GM18526 (cell line): ENCODE measurements around the gene STIM2.
A peak's percentile ranks its signal among the peaks of the same experiment; 100 is the strongest.

Source experiments
- POLR2A ChIP-seq: IDR thresholded peaks from 3 replicates; pipeline ENCODE4 v1.6.1; 2011; ENCODE audit not compliant: insufficient read length; ENCODE audit errors: extremely low read depth

Gene STIM2

DNA sequence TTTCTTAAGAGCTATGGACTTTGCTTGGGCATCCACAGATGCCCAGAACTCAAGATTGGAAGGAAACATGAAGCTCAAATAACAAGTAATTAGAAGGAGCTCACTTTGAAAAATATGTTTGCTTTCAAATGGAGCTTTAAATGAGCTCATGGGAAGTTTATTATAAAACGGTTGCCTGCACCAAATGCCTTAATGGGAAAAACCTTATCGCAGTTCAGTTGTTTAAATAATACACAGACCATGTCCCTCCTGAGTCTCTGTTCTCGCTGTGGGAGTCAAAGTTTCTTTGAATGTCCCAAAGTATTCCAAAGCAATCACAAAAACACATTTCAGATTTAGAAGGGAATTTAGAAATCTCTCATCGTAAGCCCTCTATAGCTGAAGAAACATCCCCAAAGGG lies 31.6 kb upstream of the STIM2 start:
- no peak for TF ChIP-seq POLR2A

DNA sequence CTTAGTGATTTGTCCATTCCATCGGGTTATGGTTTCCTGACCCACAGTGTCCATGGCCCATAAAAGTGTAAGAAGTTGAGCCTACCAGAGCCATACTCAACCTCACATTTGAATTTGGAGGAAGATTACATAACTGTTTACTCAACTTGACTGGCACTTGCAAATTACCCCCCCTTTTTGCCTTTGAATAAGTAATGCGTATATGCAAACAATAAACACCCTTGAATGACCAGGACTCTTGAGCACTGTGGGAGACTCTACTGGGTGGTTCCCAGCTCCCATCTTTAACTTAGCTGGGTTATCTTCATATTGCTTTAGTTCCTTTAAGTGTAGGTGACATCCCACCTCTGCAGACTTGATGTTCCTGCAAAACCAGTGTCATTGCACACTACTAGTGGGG lies 30.6 kb upstream of the STIM2 start:
- no peak for TF ChIP-seq POLR2A

DNA sequence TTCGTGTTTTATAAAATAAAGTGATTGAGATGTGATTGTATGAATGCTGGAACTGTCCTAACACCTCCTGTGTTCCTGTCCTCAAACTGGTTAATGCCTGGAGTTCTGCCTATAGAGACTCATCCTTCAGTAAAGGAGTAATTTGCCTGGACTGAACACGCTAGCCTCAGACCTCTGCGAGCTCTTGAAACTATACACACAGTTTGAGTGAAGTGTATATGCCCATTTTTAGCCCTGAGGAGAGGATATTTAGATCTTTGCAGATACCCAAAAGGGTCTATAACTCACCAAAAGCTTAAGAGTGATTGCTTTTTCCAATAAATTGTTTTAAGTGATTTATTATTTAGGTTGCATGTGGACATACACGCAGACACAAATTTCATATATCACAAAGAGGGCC lies 29.9 kb upstream of the STIM2 start:
- no peak for TF ChIP-seq POLR2A

DNA sequence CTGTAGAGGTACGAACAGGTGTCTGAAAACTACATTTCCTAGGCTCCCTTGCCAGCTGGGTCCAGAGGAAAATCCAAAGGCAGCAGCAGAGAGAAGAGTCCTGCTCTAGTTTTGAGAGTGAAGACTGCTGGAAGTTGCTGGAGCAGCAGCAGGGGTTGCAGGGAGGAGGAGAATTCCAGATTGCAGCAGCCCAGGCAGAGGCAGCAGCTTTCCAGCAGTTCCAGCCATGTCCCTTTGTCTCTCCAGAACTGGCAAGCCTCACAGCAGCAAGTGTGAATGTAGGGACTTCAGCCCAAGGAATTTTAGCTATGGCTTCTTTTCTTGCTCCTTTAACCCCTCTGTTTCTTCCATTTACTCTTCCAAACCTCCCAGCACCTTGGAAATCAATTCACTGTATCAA lies 24.1 kb upstream of the STIM2 start:
- TF ChIP-seq POLR2A = no peak

DNA sequence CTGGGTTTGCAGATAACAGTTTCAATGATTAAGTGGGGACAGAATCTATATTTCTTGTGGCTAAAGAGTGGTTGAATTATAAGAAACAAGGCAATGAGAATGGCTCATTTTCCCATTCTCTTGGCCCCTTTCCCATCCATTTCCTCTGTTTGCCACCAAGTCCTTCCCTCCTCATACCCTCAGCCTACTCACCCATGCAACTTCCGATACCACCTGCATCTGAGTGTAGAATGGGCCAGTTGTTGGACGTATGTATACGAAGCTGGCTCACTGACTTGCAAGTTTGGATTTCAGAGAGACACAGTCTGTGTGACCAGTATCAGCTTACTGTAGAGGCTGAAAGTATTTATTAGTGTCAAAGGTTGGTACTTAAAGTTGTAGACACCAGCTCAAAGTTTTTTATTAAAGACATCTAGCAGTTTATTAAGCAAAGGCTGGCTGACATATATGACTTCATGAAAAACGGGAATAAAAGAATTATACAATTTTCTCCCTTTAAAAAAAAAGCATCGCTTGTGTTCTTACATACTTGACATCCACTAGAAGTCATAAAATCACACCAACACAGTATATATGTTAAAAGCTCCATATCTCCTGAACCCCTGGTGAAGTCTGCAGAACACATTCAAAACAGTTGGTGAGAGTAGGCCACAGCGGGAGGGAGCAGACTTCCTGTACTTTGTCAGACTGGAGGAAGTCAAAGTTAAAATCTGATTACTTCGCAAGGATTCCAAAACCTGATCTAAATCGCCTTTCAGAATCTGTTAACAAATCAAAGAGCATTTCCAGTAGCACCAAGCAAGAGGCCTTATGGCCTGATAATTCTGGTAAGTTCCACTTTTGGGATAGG lies 22.4 kb upstream of the STIM2 start:
- no peak for TF ChIP-seq POLR2A

DNA sequence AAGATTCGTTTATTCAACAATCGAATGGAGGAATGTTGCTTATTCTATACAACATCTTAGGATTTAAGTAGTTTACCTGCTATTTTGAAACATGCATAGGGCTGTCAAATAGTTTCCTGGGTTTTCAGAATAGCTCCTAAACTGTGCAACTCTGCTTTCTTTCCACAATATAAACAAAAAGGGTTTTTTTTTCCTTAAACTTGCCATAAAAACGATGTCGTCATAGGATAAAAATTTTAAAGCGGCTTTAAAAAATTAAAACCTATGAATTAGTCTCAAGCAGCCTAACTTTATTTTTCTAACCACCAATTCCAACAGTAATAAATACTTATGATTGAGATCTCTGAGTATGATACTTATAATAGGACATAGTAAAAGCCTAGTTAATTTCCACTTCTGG lies 21.6 kb upstream of the STIM2 start:
- TF ChIP-seq POLR2A = no peak

DNA sequence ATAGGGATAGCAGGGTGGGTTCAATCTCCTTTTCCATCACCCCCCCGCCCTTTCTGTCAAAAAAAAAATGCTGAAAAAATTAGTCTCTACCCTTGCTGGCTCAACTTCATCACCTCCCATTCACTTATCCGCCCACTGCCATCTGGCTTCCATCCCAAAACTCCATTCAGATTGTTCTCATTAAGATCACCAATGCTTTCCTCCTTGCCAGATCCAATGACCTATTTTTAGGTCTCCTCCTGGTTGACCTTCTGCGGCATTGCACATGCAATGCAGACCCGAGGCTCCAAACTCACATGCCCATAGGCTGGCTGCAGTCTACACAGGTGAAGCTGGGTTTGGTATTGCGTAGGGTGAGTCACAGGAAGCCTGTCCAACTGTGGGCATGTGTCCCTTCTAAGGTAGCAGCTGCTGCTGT lies 21.1 kb upstream of the STIM2 start:
- TF ChIP-seq POLR2A = no peak

DNA sequence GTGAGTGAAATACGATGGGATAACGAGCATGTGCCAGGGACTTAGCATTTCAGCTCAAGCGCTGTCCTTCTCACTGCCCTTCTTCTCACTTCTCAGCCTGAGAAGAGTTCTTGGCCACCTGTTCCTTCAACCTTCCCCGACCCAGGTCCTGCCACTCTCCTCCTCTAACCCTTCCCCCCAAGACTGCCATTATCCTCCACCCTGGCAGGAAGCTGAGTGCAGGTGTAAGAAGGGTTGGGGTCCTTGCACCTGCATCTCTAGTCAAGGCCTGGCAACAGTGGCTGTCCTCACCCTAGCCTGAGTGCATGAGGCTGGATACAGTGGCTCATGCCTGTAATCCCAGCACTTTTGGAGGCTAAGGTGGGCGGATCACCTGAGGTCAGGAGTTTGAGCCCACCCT lies 19.9 kb upstream of the STIM2 start:
- TF ChIP-seq POLR2A = no peak

DNA sequence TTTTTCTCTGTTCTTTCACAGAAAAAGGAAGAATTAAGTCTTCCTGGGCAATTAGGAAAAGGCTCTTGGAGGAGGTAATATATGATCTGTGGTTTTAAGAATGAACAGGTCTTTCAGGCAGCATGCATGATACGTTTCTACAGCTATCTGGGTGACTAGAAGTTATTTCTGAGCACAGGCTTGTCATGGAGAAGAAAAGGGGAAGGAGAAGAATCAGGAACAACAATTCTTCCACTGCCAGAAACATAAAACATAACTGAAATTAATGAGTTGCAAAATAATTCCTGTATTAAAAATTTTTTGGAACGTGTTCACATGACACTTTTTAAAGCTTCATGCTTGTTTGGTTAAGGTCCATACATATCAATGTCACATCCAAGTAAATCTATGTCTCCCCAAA lies 17.7 kb upstream of the STIM2 start:
- TF ChIP-seq POLR2A = no peak

DNA sequence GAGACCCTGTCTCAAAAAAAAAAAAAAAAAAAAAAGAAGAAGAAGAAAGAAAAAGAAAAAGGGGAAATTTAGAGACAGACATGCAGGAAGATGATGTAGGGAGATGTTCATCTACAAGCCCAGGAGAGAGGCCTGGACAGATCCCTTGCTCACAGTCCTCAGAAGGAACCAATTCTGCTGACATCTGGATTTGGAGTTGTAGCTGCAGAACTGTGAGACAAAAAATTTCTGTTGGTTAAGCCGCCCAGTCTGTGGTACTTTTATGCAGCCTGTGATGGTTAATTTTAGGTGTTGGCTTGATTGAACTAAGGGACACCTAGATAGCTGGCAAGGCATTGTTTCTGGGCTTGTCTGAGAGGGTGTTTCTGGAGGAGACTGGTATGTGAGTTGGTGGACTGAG lies 10.1 kb upstream of the STIM2 start:
- no peak for TF ChIP-seq POLR2A

DNA sequence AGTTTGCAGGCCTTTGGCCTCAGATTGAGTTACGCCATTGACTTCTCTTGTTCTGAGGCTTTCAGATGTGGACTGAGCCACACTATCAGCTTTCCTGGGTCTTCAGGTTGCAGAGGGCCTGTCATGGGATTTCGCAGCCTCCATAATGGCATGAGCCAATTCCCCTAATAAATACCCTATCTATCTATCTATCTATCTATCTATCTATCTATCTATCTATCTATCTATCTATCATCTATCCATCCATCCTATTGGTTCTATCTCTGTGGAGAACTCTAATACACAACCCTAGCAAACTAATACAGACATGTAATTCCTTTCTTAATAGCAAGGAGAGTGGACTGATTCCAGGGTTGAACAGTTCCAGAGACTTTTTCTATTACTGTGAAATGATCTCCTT lies 9.5 kb upstream of the STIM2 start:
- TF ChIP-seq POLR2A = no peak

DNA sequence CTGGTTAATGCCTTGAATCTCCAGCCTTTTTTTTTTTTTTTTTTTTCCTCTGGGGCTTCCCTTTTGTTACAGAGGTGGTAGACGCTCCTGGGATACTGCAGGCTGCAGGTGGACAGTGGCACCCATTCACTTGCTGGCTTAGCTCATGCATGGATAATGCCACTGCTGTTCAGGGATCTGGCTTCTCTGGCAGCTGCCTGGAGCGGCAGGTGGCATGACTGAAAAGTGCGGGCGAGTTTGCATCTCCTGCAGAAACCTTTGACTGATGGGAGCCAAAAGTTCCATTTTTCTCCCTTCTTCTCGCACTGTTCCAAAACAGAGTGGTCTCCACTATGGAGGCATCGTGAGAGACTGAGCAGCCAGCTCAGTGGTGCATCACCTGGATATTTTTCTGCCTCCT lies 5.9 kb upstream of the STIM2 start:
- TF ChIP-seq POLR2A = no peak

DNA sequence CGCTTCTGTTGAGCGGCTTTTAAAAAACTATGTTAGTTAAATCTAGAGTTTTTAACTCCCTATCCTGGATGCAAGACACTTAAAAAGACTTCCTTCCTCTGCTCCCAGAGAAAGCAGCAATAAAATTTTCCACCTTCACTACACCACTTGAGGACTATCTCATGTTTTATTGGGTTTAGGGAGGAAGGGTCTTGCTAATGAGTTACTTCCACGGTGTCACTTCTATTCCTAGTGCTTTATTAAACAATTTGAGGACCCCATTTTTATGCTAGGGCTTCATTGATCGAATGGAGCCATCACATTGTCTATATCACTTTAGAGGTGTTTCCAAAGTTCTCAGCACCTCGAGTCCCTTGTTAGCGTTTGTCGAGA lies 3.7 kb upstream of the STIM2 start:
- TF ChIP-seq POLR2A = no peak

DNA sequence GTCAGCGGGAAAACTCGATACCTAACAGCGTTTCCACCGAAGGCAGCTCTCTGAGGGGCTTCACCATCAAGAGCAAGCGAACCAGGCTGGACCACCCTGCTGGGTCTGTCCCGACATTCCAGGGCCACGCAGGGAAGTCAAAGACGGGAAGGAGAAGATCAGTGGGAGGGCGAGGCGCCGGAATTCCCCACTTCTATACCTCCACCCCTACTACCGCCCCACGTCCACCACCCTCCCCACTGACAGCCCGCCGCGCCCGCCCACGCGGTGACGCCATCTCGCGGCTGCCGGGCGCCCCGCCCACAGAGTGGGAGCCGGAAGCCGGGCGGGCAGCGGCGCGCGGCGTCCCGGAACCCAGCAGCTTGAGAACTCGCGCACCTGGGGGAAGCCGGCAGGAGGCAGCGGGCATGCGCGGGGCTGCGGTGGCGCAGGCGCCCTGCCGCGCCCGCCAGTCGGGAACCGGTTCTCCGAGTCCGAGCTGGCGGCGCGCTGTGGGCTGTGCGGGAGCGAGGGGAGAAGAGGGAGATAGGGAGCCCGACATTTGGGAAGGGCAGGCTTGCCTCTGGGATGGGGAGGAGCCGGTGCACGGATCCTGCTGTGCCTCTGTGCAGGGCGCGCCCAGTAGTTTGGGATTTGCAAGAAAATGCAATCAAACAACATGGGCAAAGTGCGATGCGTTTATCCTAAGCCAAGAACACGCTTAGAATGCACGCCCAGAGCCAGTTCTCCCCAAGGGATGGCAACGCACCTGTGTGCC lies 3.2 kb upstream of the STIM2 start:
- peak; percentile 82 for TF ChIP-seq POLR2A

DNA sequence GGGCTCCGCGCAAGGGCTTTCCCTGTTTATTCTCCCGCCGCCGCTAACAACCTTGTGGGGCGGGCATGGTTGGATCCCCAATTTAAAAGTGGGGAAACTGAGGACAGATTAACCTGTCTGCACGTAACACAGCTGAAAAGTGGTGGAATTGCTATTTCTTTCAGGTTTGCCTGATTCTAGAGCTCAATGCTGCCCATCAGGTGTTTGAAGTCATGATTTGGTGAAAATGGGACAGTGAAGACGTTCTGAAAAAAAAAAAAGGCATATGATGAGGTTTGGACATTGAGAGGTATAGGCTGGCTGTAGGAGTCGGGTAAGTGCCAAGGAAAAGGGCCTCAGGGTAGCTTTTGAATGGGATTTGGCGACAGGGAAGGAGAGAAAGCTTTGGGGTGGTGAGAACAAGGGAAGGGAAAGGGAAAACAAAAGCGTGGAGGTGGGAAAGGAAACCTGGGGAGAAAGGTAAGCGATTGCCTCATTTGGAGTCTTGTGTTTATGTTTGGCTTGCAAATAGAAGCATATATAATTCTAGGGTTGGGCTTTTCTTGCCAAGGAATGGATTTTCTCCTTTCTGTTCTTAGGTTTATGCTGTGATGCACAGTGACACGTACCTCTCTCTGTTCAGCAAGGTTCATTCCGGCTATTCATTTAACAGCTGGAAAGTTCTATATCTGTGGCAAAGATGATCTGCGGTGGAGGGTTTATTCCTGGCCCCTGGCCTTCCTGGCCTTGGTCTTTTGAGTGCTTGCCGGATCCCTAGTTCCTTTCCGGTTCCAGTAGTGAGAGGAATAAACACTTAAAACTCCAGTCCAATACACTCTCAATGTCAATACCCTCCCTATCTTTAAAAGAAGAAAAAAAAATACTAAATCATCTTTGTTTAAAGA lies 2.4 kb upstream of the STIM2 start:
- TF ChIP-seq POLR2A = no peak

DNA sequence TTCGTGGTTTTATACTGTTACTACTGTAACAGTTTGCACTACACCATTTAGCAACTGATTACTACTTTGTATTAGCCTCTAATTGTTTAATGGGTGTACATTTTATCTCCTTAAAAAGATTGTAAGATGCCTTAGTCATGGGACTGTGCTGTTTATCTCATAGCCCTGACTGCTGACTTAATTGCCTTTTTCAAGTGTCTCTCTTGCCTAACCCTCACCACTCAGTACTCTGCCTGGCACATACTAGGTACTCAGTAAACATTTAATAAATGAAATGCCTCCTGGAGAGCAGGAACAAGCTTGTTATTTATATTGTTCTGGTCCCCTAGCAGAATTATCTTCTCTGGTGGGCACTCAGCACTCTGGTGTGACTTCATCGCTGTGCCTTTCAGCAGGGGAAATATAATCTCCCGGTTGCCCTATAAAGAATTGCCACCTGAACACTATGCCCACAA lies 1.7 kb upstream of the STIM2 start:
- TF ChIP-seq POLR2A = no peak

DNA sequence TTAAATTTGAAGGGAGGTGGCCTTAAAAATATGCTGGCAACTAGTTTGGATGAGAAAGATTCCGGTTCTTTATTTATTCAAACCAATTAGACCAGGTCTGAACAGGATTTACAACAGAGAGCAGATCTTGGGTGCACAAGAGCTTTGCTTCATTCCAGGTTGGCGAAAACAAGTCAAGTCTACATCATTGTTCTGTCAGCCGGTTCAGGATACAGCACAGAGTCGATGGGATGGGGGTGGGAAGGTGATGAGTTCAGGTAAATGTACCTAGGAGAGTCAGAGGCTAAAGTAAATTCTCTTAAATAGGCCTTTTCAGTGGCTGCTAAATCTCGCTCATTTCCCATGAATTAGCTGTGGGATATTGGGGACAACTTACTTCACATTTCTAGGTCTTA lies 882 bp upstream of the STIM2 start:
- no peak for TF ChIP-seq POLR2A
